HCT116 (cell line): Measurements from ENCODE around the gene YBX2. TPM values are rescaled to one million over a fixed set of nuclear protein-coding genes. Genes with fewer than 3 reads are reported as not detected.

ENCODE experiments used
- ATAC-seq: fragments of 200-7000 bp; cut with Tn5 transposase; 2 replicates; pipeline ENCODE4 v1.9.1; 2020; ENCODE audit warnings: mild to moderate bottlenecking, moderate library complexity
- BruUV-seq: library from RNA; stranded (reverse); fragments of 400-500 nt; replicated peaks from 2 replicates; lab custom pipeline; 2021; lab: Mats Ljungman, UMichigan
- CTCF ChIA-PET: fragments of 300-600 bp; sonication (Branson Sonifier 250); formaldehyde crosslinking; loops from one replicate; lab custom pipeline; 2021; ENCODE audit warnings: antibody characterized with exemption; lab: Charles Lee
- POLR2A ChIA-PET: fragments of 300-600, 350-600 bp; sonication (Branson Sonifier 250); formaldehyde crosslinking; loops from one replicate; lab custom pipeline; 2021; ENCODE audit warnings: antibody characterized with exemption; lab: Charles Lee
- RAD21 ChIA-PET, 2 experiments: fragments of 300-600 bp; sonication (Branson Sonifier 250); formaldehyde crosslinking; loops; one replicate each; lab custom pipeline; 2023; ENCODE audit warnings: low total read pairs in 2 of 2; ENCODE audit not compliant: uncharacterized antibody in 2 of 2, unreplicated experiment in 2 of 2, low non-redundant PET in 1 of 2; lab: Charles Lee
- DNase-seq: peaks from one replicate; pipeline ENCODE4 v3.0.0-alpha.2; 2010; ENCODE audit warnings: low read depth, low spot score
- H2AFZ ChIP-seq: fragments of 200-600 bp; shearing (Covaris generic), sonication (generic); 2 replicates; pipeline ENCODE4 v1.6.1; 2017; ENCODE audit warnings: low read depth, mixed run types, mixed read lengths, antibody characterized with exemption, low read length; ENCODE audit not compliant: poor library complexity, severe bottlenecking
- H3K27ac ChIP-seq: 2 replicates; pipeline ENCODE4 v1.5.1; 2012; ENCODE audit warnings: low read depth, low read length
- H3K27me3 ChIP-seq: fragments of 200-600 bp; sonication (generic); 2 replicates; pipeline ENCODE4 v1.6.1; 2016; ENCODE audit warnings: mixed run types, low read length, mixed read lengths; ENCODE audit not compliant: insufficient read depth
- H3K36me3 ChIP-seq, 2 experiments: fragments of 200-500 bp in 1 of 2; fragments of 200-600 bp in 1 of 2; sonication (Bioruptor generic) in 1 of 2; sonication (generic) in 1 of 2; 2 replicates each; pipeline versions ENCODE4 v1.5.1 to v1.6.1; 2014 to 2016; ENCODE audit warnings: low read length in 2 of 2, inconsistent platforms in 1 of 2, mixed read lengths in 1 of 2, mixed run types in 1 of 2; ENCODE audit not compliant: insufficient read depth in 2 of 2, control insufficient read depth in 1 of 2
- H3K4me1 ChIP-seq, 2 experiments: fragments of 200-600 bp in 1 of 2; sonication (generic) in 1 of 2; 2 replicates each; pipeline versions ENCODE4 v1.5.1 to v1.6.1; 2012 to 2017; ENCODE audit warnings: low read length in 2 of 2, inconsistent platforms in 1 of 2, mild to moderate bottlenecking in 1 of 2, mixed read lengths in 1 of 2, mixed run types in 1 of 2, moderate library complexity in 1 of 2; ENCODE audit not compliant: insufficient read depth in 2 of 2, control insufficient read depth in 1 of 2
- H3K4me2 ChIP-seq: fragments of 200-600 bp; sonication (generic); 2 replicates; pipeline ENCODE4 v1.6.1; 2017; ENCODE audit warnings: mixed run types, low read length, mixed read lengths
- H3K4me3 ChIP-seq, 2 experiments: fragments of 200-600 bp in 1 of 2; sonication (generic) in 1 of 2; replicated peaks in 1 of 2; 2 replicates each; pipeline ENCODE4 v1.5.1; 2011 to 2016; ENCODE audit warnings: low read length in 2 of 2, control low read depth in 1 of 2, low read depth in 1 of 2, mild to moderate bottlenecking in 1 of 2, mixed read lengths in 1 of 2, mixed run types in 1 of 2
- H3K79me2 ChIP-seq: fragments of 200-600 bp; sonication (generic); 2 replicates; pipeline ENCODE4 v1.6.1; 2017; ENCODE audit warnings: mild to moderate bottlenecking, mixed run types, low read length, moderate library complexity, mixed read lengths; ENCODE audit not compliant: insufficient read depth
- H3K9ac ChIP-seq: fragments of 200-600 bp; sonication (generic); 2 replicates; pipeline ENCODE4 v1.6.1; 2016; ENCODE audit warnings: low read length, mixed read lengths
- H3K9me2 ChIP-seq: fragments of 200-600 bp; sonication (generic), shearing (Covaris generic); 2 replicates; pipeline ENCODE4 v1.6.1; 2017; ENCODE audit warnings: mixed run types, mild to moderate bottlenecking, moderate library complexity; ENCODE audit not compliant: insufficient read depth
- H3K9me3 ChIP-seq, 2 experiments: fragments of 200-500 bp in 1 of 2; fragments of 200-600 bp in 1 of 2; sonication (Bioruptor generic) in 1 of 2; sonication (generic) in 1 of 2; 2 replicates each; pipeline ENCODE4 v1.6.1; 2014 to 2017; ENCODE audit warnings: low read length in 2 of 2, mixed read lengths in 2 of 2, inconsistent platforms in 1 of 2, low read depth in 1 of 2, mild to moderate bottlenecking in 1 of 2, mixed run types in 1 of 2, moderate library complexity in 1 of 2; ENCODE audit not compliant: control insufficient read depth in 1 of 2, insufficient read depth in 1 of 2
- H4K20me1 ChIP-seq: fragments of 200-600 bp; sonication (generic), shearing (Covaris generic); 2 replicates; pipeline ENCODE4 v1.6.1; 2017; ENCODE audit warnings: mixed run types, mild to moderate bottlenecking, moderate library complexity; ENCODE audit not compliant: insufficient read depth
- ATF3 ChIP-seq: IDR thresholded peaks from 2 replicates; pipeline ENCODE4 v1.6.1; 2012
- CEBPB ChIP-seq: IDR thresholded peaks from 2 replicates; pipeline ENCODE4 v1.6.1; 2012; ENCODE audit warnings: low read depth
- CTCF ChIP-seq, 3 experiments: fragments of 200-600 bp in 1 of 3; sonication (generic) in 1 of 3; IDR thresholded peaks in 2 of 3; conservative IDR thresholded peaks in 1 of 3; 2 replicates each; pipeline ENCODE4 v1.5.1; 2012 to 2017; ENCODE audit warnings: low read depth in 2 of 3, low read length in 2 of 3, antibody characterized with exemption in 1 of 3, borderline replicate concordance in 1 of 3, control low read depth in 1 of 3, mild to moderate bottlenecking in 1 of 3, mixed read lengths in 1 of 3, mixed run types in 1 of 3, moderate library complexity in 1 of 3; ENCODE audit not compliant: insufficient read depth in 1 of 3
- ELF1 ChIP-seq: IDR thresholded peaks from 2 replicates; pipeline ENCODE4 v1.6.1; 2012; ENCODE audit warnings: low read depth, borderline replicate concordance
- EZH2 ChIP-seq: fragments of 200-600 bp; sonication (generic); IDR thresholded peaks from 2 replicates; pipeline ENCODE4 v1.6.1; 2017; ENCODE audit warnings: antibody characterized with exemption, mixed run types
- FOSL1 ChIP-seq: IDR thresholded peaks from 2 replicates; pipeline ENCODE4 v1.6.1; 2012; ENCODE audit warnings: low read depth
- POLR2A ChIP-seq: IDR thresholded peaks from 2 replicates; pipeline ENCODE4 v1.7.0; 2011; ENCODE audit warnings: borderline replicate concordance; ENCODE audit not compliant: insufficient read depth, insufficient read length; ENCODE audit errors: extremely low read depth
- POLR2AphosphoS5 ChIP-seq: IDR thresholded peaks from 2 replicates; pipeline ENCODE4 v1.6.1; 2011; ENCODE audit warnings: mild to moderate bottlenecking, low read depth, low read length, moderate library complexity
- RAD21 ChIP-seq: IDR thresholded peaks from 2 replicates; pipeline ENCODE4 v1.6.1; 2012; ENCODE audit warnings: low read depth, mild to moderate bottlenecking
- SIN3A ChIP-seq: IDR thresholded peaks from 2 replicates; pipeline ENCODE4 v1.6.1; 2012; ENCODE audit warnings: low read depth
- SP1 ChIP-seq: IDR thresholded peaks from 2 replicates; pipeline ENCODE4 v1.6.1; 2012; ENCODE audit warnings: low read depth
- SRF ChIP-seq: IDR thresholded peaks from 2 replicates; pipeline ENCODE4 v1.6.1; 2012; ENCODE audit warnings: low read depth
- TCF7L2 ChIP-seq: IDR thresholded peaks from 2 replicates; pipeline ENCODE4 v1.7.0; 2011; ENCODE audit warnings: borderline replicate concordance, inconsistent platforms; ENCODE audit not compliant: insufficient read depth, insufficient read length; ENCODE audit errors: extremely low read depth
- YY1 ChIP-seq: IDR thresholded peaks from 2 replicates; pipeline ENCODE4 v1.6.1; 2011; ENCODE audit warnings: low read length, low read depth, moderate library complexity, mild to moderate bottlenecking; ENCODE audit not compliant: insufficient replicate concordance; ENCODE audit errors: extremely low read depth
- ZBTB33 ChIP-seq: IDR thresholded peaks from 2 replicates; pipeline ENCODE4 v1.6.1; 2011; ENCODE audit warnings: mild to moderate bottlenecking, low read length, moderate library complexity; ENCODE audit not compliant: insufficient replicate concordance; ENCODE audit errors: extremely low read depth
- ZFX ChIP-seq: fragments of 450-650 bp; IDR thresholded peaks from 2 replicates; pipeline ENCODE4 v1.6.1; 2017
- ZNF274 ChIP-seq: fragments of 200-500 bp; sonication (Bioruptor generic); IDR thresholded peaks from 2 replicates; pipeline ENCODE4 v1.6.1; 2014; ENCODE audit warnings: mild to moderate bottlenecking, low read depth, low read length, inconsistent platforms
- intact Hi-C: fragments of 100-400 bp; cut with micrococcal nuclease; formaldehyde crosslinking; loops from 2 replicates; pipeline ENCODE4 v1.10.0; 2022
- total RNA-seq: library from RNA; stranded (reverse); gene quantifications from one replicate; pipeline ENCODE4 v1.2.1, GENCODE V29; 2021; ENCODE audit not compliant: unreplicated experiment
- TF ChIP-seq, protein P1 (sequence below): IDR thresholded peaks from 2 replicates; pipeline ENCODE4 v1.6.1; 2012
- TF ChIP-seq, protein P2 (sequence below): IDR thresholded peaks from 2 replicates; pipeline ENCODE4 v1.6.1; 2012; ENCODE audit warnings: low read depth

The YBX2 gene
- total RNA-seq, 1 experiment from 2014 or later, result 2.3 TPM

- H2AFZ ChIP-seq, result no peak overlapping the region
- H4K20me1 ChIP-seq, result no peaks in the 10 kb centered on the region
- H3K4me3 ChIP-seq, result no peak overlapping the region
- TF ChIP-seq RAD21 (no peak), EZH2 (no peak), SIN3A (no peak), CEBPB (no peak), ZBTB33 (no peak), YY1 (no peak), ZNF274 (no peak), POLR2A (no peak), CTCF (IDR thresholded peaks at IDR 0.05 in 2 of 3, conservative IDR thresholded peaks at IDR 0.05 in 1 of 3; ENCODE audit: borderline replicate concordance in 1 of 3, insufficient read depth in 1 of 3, low read depth in 2 of 3, low read length in 2 of 3) (no peak), ZFX (no peak), SP1 (no peak; the same call in 1 of the 2 replicates), FOSL1 (no peak), TCF7L2 (no peak), ELF1 (no peak), ATF3 (no peak), POLR2AphosphoS5 (no peak), SRF (no peak)
- TF ChIP-seq, protein P1, sequence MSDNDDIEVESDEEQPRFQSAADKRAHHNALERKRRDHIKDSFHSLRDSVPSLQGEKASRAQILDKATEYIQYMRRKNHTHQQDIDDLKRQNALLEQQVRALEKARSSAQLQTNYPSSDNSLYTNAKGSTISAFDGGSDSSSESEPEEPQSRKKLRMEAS, result no peak
- TF ChIP-seq, protein P2, sequence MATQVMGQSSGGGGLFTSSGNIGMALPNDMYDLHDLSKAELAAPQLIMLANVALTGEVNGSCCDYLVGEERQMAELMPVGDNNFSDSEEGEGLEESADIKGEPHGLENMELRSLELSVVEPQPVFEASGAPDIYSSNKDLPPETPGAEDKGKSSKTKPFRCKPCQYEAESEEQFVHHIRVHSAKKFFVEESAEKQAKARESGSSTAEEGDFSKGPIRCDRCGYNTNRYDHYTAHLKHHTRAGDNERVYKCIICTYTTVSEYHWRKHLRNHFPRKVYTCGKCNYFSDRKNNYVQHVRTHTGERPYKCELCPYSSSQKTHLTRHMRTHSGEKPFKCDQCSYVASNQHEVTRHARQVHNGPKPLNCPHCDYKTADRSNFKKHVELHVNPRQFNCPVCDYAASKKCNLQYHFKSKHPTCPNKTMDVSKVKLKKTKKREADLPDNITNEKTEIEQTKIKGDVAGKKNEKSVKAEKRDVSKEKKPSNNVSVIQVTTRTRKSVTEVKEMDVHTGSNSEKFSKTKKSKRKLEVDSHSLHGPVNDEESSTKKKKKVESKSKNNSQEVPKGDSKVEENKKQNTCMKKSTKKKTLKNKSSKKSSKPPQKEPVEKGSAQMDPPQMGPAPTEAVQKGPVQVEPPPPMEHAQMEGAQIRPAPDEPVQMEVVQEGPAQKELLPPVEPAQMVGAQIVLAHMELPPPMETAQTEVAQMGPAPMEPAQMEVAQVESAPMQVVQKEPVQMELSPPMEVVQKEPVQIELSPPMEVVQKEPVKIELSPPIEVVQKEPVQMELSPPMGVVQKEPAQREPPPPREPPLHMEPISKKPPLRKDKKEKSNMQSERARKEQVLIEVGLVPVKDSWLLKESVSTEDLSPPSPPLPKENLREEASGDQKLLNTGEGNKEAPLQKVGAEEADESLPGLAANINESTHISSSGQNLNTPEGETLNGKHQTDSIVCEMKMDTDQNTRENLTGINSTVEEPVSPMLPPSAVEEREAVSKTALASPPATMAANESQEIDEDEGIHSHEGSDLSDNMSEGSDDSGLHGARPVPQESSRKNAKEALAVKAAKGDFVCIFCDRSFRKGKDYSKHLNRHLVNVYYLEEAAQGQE, result no peak
- H3K9ac ChIP-seq, result peak overlapping the region; percentile 22; the same call in 1 of the 2 replicates
- peak overlapping the region; percentile 40 for H3K4me2 ChIP-seq
- no peak overlapping the region for H3K27ac ChIP-seq
- DNase-seq (no peak), ATAC-seq (no peak)
- no TSS peak for BruUV-seq
- ChIA-PET POLR2A (interaction anchor here (1.0 to 1.1 kb wide), 2 partner anchors 9 to 17 kb away, joined by 3 to 4 read pairs; no protein-coding TSS in a partner anchor), RAD21 (no interaction called here), CTCF (interaction anchor here (1.0 to 1.3 kb wide), 2 partner anchors 15 to 52 kb away, joined by 3 to 4 read pairs; partner anchors contain the start of gene SLC2A4)
- H3K79me2 ChIP-seq, result peaks cover 5% of the 10 kb centered on the region
- intact Hi-C loops, result loop anchor here (10.0 kb wide), 1 partner anchor 168 kb away; the partner anchor contains the start of genes FGF11 and TMEM102
- H3K4me1 ChIP-seq, result peaks cover 22 to 48% of the 10 kb centered on the region in 2 experiments
- H3K36me3 ChIP-seq, result no peaks in the 10 kb centered on the region
- H3K9me2 ChIP-seq, result no peaks in the 10 kb centered on the region
- H3K9me3 ChIP-seq, result no peaks in the 10 kb centered on the region
- no peaks in the 10 kb centered on the region for H3K27me3 ChIP-seq
Measured at GRCh38 chr17:7266784-7267183, 27.7 kb downstream of the YBX2 start.
